ENCODE measurements around the gene IMP4.

- TF ChIP-seq, protein P1, sequence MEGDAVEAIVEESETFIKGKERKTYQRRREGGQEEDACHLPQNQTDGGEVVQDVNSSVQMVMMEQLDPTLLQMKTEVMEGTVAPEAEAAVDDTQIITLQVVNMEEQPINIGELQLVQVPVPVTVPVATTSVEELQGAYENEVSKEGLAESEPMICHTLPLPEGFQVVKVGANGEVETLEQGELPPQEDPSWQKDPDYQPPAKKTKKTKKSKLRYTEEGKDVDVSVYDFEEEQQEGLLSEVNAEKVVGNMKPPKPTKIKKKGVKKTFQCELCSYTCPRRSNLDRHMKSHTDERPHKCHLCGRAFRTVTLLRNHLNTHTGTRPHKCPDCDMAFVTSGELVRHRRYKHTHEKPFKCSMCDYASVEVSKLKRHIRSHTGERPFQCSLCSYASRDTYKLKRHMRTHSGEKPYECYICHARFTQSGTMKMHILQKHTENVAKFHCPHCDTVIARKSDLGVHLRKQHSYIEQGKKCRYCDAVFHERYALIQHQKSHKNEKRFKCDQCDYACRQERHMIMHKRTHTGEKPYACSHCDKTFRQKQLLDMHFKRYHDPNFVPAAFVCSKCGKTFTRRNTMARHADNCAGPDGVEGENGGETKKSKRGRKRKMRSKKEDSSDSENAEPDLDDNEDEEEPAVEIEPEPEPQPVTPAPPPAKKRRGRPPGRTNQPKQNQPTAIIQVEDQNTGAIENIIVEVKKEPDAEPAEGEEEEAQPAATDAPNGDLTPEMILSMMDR (conservative IDR thresholded peaks at IDR 0.05) = no peak
- no peak for TF ChIP-seq ZFX (IDR thresholded peaks at IDR 0.05)
Measured at GRCh38 chr2:130374587-130375290, 32.0 kb downstream of the IMP4 start.

Data from C4-2B (cell line).